HUES48 (cell line): Measurements from ENCODE around the gene UBA6.
"Not testable (repeated sequence)": the region's sequence is repeated elsewhere in the genome, so short reads cannot be mapped to it uniquely, and the experiment has no call there.

Experiments used
- H3K27ac ChIP-seq: one replicate; pipeline ENCODE4 v1.7.0; 2013; ENCODE audit warnings: low read depth, low read length, inconsistent platforms
- H3K27me3 ChIP-seq: 2 replicates; pipeline ENCODE4 v1.6.1; 2013; ENCODE audit warnings: mild to moderate bottlenecking, low read length; ENCODE audit not compliant: control insufficient read depth, insufficient read depth
- H3K36me3 ChIP-seq: 2 replicates; pipeline ENCODE4 v1.6.1; 2013; ENCODE audit warnings: low read length; ENCODE audit not compliant: control insufficient read depth, insufficient read depth
- H3K4me1 ChIP-seq: 2 replicates; pipeline ENCODE4 v1.6.1; 2013; ENCODE audit warnings: mild to moderate bottlenecking, low read length; ENCODE audit not compliant: control insufficient read depth, insufficient read depth
- H3K4me3 ChIP-seq: 2 replicates; pipeline ENCODE4 v1.5.1; 2013; ENCODE audit warnings: mild to moderate bottlenecking, low read depth, low read length
- H3K9ac ChIP-seq: 2 replicates; pipeline ENCODE4 v1.6.1; 2013; ENCODE audit warnings: mild to moderate bottlenecking, low read depth, low read length, moderate library complexity
- H3K9me3 ChIP-seq: 2 replicates; pipeline ENCODE4 v1.6.1; 2013; ENCODE audit warnings: low read length; ENCODE audit not compliant: control insufficient read depth, insufficient read depth

UBA6 gene

DNA sequence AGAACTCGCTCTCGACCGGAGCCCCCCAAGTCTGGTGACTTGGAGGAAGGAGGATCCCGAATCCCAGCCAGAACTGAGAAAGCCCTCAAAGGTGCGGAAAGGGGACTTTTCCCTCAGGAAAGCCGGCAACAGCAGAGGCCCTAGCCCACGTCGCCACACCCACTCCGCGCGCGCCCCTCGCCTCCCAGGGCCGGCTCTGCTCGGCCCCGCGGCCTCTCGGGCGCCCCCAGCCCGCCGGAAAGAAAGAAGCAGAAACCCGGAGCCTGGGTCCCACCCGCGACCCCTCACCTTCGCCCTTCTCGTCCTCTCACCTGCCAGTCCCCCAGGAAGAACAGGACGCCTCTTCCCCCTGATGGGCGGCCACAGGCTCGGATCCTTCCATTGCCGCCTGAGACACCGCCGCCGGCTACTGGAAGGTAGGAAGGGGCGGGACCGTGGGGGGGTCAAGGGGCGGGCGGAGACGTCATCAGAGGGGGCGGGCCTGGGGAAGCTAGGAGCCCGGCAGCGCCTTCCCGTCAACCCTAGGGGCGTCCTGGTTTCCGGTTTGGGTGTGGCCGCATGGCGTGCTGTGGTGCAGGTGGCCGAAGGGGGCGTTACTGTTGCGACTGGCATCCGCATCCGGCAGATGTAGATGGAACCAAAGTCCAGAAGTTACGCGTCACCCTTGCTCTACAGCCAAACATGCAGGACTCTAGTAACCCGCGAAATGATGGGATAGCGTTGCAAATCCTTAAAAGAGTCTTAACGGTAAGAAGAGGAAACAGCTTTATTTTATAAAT is at the start of gene UBA6:
Gene UBA6 (minus strand): TSS at position 418 of the 779 bp plus-strand sequence. CDS start 36 bp downstream, at position 382.
- Histone ChIP-seq H3K9ac (peak within 1 kb of the TSS; percentile 82), H3K36me3 (peaks cover 14% of the 10 kb centered on the region; the same call in 1 of the 2 replicates), H3K27me3 (no peaks in the 10 kb centered on the region), H3K9me3 (no peaks in the 10 kb centered on the region), H3K4me1 (no peaks in the 10 kb centered on the region; the same call in 1 of the 2 replicates), H3K27ac (peak within 1 kb of the TSS; percentile 85), H3K4me3 (peak within 1 kb of the TSS; percentile 83)

DNA sequence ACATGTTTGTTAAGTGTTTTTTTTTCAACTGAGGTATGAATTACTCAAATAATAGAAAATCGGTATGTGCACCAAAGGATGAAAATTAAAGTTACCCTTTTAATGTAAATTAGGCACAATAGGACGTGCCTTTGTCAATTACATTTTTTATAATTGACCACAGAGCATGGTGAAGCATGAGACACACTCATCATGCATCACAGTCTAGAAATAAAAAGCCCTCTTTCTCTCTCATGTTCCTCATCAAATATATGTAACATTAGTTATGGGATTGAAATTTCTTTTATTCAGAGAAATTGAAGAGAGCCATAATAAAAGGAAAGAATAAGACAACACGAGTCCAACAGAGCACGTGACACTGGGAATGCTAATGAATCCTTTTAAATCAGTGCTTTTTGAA is 49.7 kb upstream of the UBA6 start:
- Histone ChIP-seq H3K27ac (no peak overlapping the region), H3K36me3 (no peaks in the 10 kb centered on the region), H3K9ac (no peak overlapping the region), H3K9me3 (no peaks in the 10 kb centered on the region), H3K4me1 (no peaks in the 10 kb centered on the region), H3K4me3 (no peak overlapping the region), H3K27me3 (no peaks in the 10 kb centered on the region)

- H3K27ac ChIP-seq = no peak overlapping the region
- H3K9ac ChIP-seq = no peak overlapping the region
- H3K27me3 ChIP-seq = no peaks in the 10 kb centered on the region
- no peaks in the 10 kb centered on the region for H3K36me3 ChIP-seq
- H3K4me1 ChIP-seq = no peaks in the 10 kb centered on the region
- no peak overlapping the region for H3K4me3 ChIP-seq
- H3K9me3 ChIP-seq = no peaks in the 10 kb centered on the region
Observed at GRCh38 chr4:67749286-67749685, 48.3 kb upstream of the UBA6 start.

DNA sequence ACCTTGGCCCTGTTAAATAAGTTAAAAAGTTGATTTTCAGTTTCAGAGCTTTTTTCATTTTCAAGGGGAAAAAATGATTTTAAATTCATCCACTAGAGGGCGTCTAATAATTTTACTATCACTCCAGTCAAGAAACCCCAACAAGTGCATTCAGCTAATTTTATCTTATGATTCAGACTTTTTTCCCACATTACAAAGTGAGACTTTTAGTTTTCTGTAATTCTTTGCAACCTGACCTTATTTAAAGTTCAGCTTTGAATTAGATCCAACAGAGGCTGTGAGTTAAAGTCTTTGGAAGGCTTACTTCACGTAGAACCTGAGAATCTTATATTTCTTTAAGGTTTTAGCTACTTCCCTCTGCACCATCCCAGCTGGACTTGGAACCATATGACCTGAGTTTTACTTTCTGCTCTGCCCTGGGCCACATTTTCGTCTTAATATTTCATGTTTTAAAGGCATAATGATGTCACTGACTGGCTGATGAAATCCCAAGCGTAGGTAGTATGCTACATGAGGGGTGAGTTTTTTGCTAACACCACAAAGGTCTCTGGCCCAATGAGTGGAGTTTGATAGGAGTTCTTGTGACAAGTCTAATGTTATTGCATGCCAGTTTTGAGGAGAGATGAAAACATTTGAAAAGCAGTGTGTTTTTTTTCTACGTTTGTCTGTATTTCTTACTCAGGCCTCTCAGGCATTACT is 46.0 kb upstream of the UBA6 start:
- no peaks in the 10 kb centered on the region for H3K27me3 ChIP-seq
- no peaks in the 10 kb centered on the region for H3K9me3 ChIP-seq
- no peak overlapping the region for H3K9ac ChIP-seq
- no peaks in the 10 kb centered on the region for H3K36me3 ChIP-seq
- H3K4me3 ChIP-seq = no peak overlapping the region
- no peak overlapping the region for H3K27ac ChIP-seq
- no peaks in the 10 kb centered on the region for H3K4me1 ChIP-seq

- Histone ChIP-seq H3K4me3 (no peak overlapping the region), H3K9ac (no peak overlapping the region), H3K27me3 (no peaks in the 10 kb centered on the region), H3K27ac (no peak overlapping the region), H3K9me3 (no peaks in the 10 kb centered on the region), H3K4me1 (no peaks in the 10 kb centered on the region), H3K36me3 (no peaks in the 10 kb centered on the region)
Observed at GRCh38 chr4:67744561-67745283, 43.8 kb upstream of the UBA6 start.

- H3K27ac ChIP-seq = no peak overlapping the region
Observed at GRCh38 chr4:67743194-67743593, 42.2 kb upstream of the UBA6 start.

GRCh38 chr4:67736262-67736661 is 35.3 kb upstream of the UBA6 start:
- no peaks in the 10 kb centered on the region for H3K36me3 ChIP-seq
- H3K27me3 ChIP-seq = no peaks in the 10 kb centered on the region
- H3K4me1 ChIP-seq = no peaks in the 10 kb centered on the region

More at GRCh38 chr4:67743194-67743593, 42.2 kb upstream of the UBA6 start:
- Histone ChIP-seq H3K4me3 (no peak overlapping the region), H3K9me3 (no peaks in the 10 kb centered on the region), H3K4me1 (no peaks in the 10 kb centered on the region), H3K36me3 (no peaks in the 10 kb centered on the region), H3K9ac (no peak overlapping the region), H3K27me3 (no peaks in the 10 kb centered on the region)

GRCh38 chr4:67735325-67735724 is 34.4 kb upstream of the UBA6 start:
- Histone ChIP-seq H3K9me3 (no peaks in the 10 kb centered on the region), H3K27me3 (no peaks in the 10 kb centered on the region), H3K4me1 (no peaks in the 10 kb centered on the region), H3K4me3 (no peak overlapping the region), H3K27ac (no peak overlapping the region), H3K36me3 (no peaks in the 10 kb centered on the region), H3K9ac (no peak overlapping the region)

More at GRCh38 chr4:67736262-67736661, 35.3 kb upstream of the UBA6 start:
- Histone ChIP-seq H3K27ac (no peak overlapping the region), H3K4me3 (no peak overlapping the region), H3K9ac (no peak overlapping the region), H3K9me3 (no peaks in the 10 kb centered on the region)

DNA sequence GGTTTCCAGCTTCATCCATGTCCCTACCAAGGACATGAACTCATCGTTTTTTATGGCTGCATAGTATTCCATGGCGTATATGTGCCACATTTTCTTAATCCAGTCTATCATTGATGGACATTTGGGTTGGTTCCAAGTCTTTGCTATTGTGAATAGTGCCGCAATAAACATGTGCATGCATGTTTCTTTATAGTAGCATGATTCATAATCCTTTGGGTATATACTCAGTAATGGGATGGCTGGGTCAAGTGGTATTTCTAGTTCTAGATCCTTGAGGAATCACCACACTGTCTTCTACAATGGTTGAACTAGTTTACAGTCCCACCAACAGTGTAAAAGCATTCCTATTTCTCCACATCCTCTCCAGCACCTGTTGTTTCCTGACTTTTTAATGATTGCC is 29.6 kb upstream of the UBA6 start:
- not testable (repeated sequence) for H3K27ac ChIP-seq, H3K4me1 ChIP-seq, H3K36me3 ChIP-seq, H3K4me3 ChIP-seq, H3K9me3 ChIP-seq, H3K27me3 ChIP-seq, H3K9ac ChIP-seq

DNA sequence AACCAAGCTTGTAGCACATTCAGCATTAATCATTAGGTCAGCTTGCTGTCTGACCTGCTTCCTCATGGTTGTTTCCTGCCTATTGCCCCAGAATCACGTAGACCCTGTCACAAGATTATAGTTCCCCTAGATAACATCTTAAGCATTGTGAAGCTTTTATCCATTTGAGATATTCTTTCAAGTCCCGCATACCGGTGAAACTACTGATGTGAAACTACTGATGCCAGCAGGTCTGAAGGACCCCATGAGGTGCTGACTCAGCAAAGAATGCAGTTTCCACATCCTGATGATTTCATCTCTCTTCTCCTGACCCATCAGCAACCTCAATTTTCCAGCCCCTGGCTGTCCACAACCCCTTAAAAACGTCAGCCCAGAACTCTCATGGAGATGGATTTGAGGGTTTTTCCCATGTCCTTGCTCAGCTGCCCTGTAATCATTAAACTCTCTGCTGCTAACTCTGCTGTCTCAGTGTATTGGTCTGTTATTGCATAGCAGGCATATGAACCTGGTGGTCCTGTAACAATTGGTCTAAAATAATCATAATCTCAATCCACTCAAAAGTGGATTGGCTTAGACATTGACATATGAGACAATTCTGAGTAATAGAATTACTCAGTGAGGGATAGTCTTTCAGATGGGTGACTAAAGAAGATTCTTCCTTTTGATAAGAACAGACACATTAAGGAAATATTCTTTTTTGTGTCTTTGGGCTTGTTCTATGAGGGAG is 26.3 kb upstream of the UBA6 start:
- Histone ChIP-seq H3K27me3 (no peaks in the 10 kb centered on the region), H3K9me3 (no peaks in the 10 kb centered on the region), H3K9ac (no peak overlapping the region), H3K4me3 (no peak overlapping the region), H3K4me1 (no peaks in the 10 kb centered on the region; the same call in 1 of the 2 replicates), H3K27ac (no peak overlapping the region), H3K36me3 (no peaks in the 10 kb centered on the region)
